Panc1 (cell line): Measurements from ENCODE around the gene SDK2. TPM values are rescaled to one million over a fixed set of nuclear protein-coding genes. Genes with fewer than 3 reads are reported as not detected.

Experiments used
- ATAC-seq: fragments of 200-7000 bp; cut with Tn5 transposase; 2 replicates; pipeline ENCODE4 v1.9.1; 2020; ENCODE audit warnings: mild to moderate bottlenecking, moderate library complexity
- BruUV-seq: library from RNA; stranded (reverse); fragments of 400-500 nt; replicated peaks from 2 replicates; lab custom pipeline; 2021; lab: Mats Ljungman, UMichigan
- CTCF ChIA-PET: fragments of 300-600 bp; sonication (Branson Sonifier 250); formaldehyde crosslinking; loops from one replicate; lab custom pipeline; 2022; ENCODE audit warnings: antibody characterized with exemption; lab: Charles Lee
- POLR2A ChIA-PET: fragments of 300-600 bp; sonication (Branson Sonifier 250); formaldehyde crosslinking; loops from one replicate; lab custom pipeline; 2022; ENCODE audit warnings: antibody characterized with exemption; lab: Charles Lee
- DNase-seq: peaks from one replicate; pipeline ENCODE4 v3.0.0-alpha.2; 2010; ENCODE audit warnings: low read depth, low spot score
- H3K27ac ChIP-seq: 2 replicates; pipeline ENCODE4 v1.5.1; 2011; ENCODE audit warnings: mild to moderate bottlenecking, low read length, inconsistent platforms
- H3K27me3 ChIP-seq: fragments of 200-500 bp; sonication (Bioruptor generic); 2 replicates; pipeline ENCODE4 v1.6.0; 2014; ENCODE audit warnings: low read length, inconsistent platforms; ENCODE audit not compliant: control insufficient read depth, insufficient read depth
- H3K36me3 ChIP-seq: fragments of 200-500 bp; sonication (Bioruptor generic); 2 replicates; pipeline ENCODE4 v1.5.1; 2014; ENCODE audit warnings: inconsistent platforms, mild to moderate bottlenecking, low read length, moderate library complexity; ENCODE audit not compliant: control insufficient read depth, insufficient read depth
- H3K4me1 ChIP-seq: 2 replicates; pipeline ENCODE4 v1.5.1; 2011; ENCODE audit warnings: inconsistent platforms, mild to moderate bottlenecking, low read length, moderate library complexity; ENCODE audit not compliant: control insufficient read depth, insufficient read depth
- H3K4me3 ChIP-seq, 2 experiments: 2 replicates each; pipeline ENCODE4 v1.5.1; 2011 to 2012; ENCODE audit warnings: low read depth in 2 of 2, low read length in 2 of 2, mild to moderate bottlenecking in 2 of 2, inconsistent platforms in 1 of 2, moderate library complexity in 1 of 2
- H3K9me3 ChIP-seq: fragments of 200-500 bp; sonication (Bioruptor generic); 2 replicates; pipeline ENCODE4 v1.5.1; 2014; ENCODE audit warnings: low read depth, mild to moderate bottlenecking, inconsistent platforms, low read length, moderate library complexity; ENCODE audit not compliant: control insufficient read depth, insufficient read depth
- POLR2AphosphoS5 ChIP-seq: IDR thresholded peaks from 2 replicates; pipeline ENCODE4 v1.6.1; 2012; ENCODE audit warnings: mild to moderate bottlenecking, low read depth, low read length, moderate library complexity
- SIN3A ChIP-seq: IDR thresholded peaks from 2 replicates; pipeline ENCODE4 v1.6.1; 2012; ENCODE audit warnings: low read depth, mild to moderate bottlenecking, low read length, moderate library complexity, borderline replicate concordance; ENCODE audit not compliant: insufficient read depth
- TCF7L2 ChIP-seq: IDR thresholded peaks from 2 replicates; pipeline ENCODE4 v1.6.1; 2011; ENCODE audit warnings: mild to moderate bottlenecking, low read depth, low read length, inconsistent platforms
- in situ Hi-C: cut with HindIII; loops from 2 replicates; pipeline ENCODE4 v1.10.0; 2016; ENCODE audit warnings: low sequenced_read_pairs, low pct_unique_long_range_greater_than_20kb
- intact Hi-C: fragments of 100-400 bp; cut with micrococcal nuclease; formaldehyde crosslinking; loops from one replicate; pipeline ENCODE4 v1.10.0; 2022; ENCODE audit not compliant: unreplicated experiment
- total RNA-seq: library from RNA; stranded (reverse); gene quantifications from one replicate; pipeline ENCODE4 v1.2.1, GENCODE V29; 2021; ENCODE audit not compliant: unreplicated experiment
- TF ChIP-seq, protein P1 (sequence below), 2 experiments: IDR thresholded peaks; 2 replicates each; pipeline ENCODE4 v1.6.1; 2011 to 2012; ENCODE audit warnings: low read depth in 2 of 2, control low read depth in 1 of 2, low read length in 1 of 2, mild to moderate bottlenecking in 1 of 2, moderate library complexity in 1 of 2; ENCODE audit not compliant: insufficient read depth in 1 of 2
- TF ChIP-seq, protein P2 (sequence below): fragments of 450-650 bp; IDR thresholded peaks from 2 replicates; pipeline ENCODE4 v1.5.1; 2017; ENCODE audit warnings: mild to moderate bottlenecking

Gene SDK2
- total RNA-seq, 1 experiment from 2014 or later = 0.41 TPM

DNA sequence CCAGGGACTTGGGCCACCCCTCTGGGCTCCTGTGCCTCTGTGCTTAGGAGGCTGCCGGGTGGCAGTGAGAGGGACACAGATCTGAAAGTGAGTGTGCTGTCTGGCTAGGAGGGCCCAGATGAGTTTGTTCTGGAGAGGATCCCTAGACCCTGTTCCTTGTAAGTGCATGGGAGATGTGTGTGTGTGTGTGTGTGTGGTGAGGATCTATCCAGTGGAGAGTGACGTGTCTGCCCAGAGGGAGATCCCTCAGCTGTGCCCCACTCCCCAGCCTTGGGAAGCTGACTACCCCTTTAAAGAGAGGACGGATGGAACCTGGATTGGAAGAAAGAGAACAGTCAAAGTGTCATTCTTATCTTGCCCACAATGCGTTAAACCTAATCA, 306.9 kb downstream of the SDK2 start:
- no peaks in the 10 kb centered on the region for H3K36me3 ChIP-seq
- H3K27me3 ChIP-seq = no peaks in the 10 kb centered on the region
- ATAC-seq (no peak), DNase-seq (no peak)
- POLR2A ChIA-PET = no interaction called here
- intact Hi-C loops (no loop called here), in situ Hi-C loops (no loop called here)
- CTCF ChIA-PET = no interaction called here
- no peaks in the 10 kb centered on the region for H3K9me3 ChIP-seq
- no TSS peak for BruUV-seq
- H3K27ac ChIP-seq = no peak overlapping the region
- TF ChIP-seq, protein P1, sequence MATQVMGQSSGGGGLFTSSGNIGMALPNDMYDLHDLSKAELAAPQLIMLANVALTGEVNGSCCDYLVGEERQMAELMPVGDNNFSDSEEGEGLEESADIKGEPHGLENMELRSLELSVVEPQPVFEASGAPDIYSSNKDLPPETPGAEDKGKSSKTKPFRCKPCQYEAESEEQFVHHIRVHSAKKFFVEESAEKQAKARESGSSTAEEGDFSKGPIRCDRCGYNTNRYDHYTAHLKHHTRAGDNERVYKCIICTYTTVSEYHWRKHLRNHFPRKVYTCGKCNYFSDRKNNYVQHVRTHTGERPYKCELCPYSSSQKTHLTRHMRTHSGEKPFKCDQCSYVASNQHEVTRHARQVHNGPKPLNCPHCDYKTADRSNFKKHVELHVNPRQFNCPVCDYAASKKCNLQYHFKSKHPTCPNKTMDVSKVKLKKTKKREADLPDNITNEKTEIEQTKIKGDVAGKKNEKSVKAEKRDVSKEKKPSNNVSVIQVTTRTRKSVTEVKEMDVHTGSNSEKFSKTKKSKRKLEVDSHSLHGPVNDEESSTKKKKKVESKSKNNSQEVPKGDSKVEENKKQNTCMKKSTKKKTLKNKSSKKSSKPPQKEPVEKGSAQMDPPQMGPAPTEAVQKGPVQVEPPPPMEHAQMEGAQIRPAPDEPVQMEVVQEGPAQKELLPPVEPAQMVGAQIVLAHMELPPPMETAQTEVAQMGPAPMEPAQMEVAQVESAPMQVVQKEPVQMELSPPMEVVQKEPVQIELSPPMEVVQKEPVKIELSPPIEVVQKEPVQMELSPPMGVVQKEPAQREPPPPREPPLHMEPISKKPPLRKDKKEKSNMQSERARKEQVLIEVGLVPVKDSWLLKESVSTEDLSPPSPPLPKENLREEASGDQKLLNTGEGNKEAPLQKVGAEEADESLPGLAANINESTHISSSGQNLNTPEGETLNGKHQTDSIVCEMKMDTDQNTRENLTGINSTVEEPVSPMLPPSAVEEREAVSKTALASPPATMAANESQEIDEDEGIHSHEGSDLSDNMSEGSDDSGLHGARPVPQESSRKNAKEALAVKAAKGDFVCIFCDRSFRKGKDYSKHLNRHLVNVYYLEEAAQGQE (IDR thresholded peaks at IDR 0.05; ENCODE audit: insufficient read depth in 1 of 2, low read depth in 2 of 2, low read length in 1 of 2) = no peak
- TF ChIP-seq SIN3A (no peak), POLR2AphosphoS5 (no peak), TCF7L2 (no peak)
- TF ChIP-seq, protein P2, sequence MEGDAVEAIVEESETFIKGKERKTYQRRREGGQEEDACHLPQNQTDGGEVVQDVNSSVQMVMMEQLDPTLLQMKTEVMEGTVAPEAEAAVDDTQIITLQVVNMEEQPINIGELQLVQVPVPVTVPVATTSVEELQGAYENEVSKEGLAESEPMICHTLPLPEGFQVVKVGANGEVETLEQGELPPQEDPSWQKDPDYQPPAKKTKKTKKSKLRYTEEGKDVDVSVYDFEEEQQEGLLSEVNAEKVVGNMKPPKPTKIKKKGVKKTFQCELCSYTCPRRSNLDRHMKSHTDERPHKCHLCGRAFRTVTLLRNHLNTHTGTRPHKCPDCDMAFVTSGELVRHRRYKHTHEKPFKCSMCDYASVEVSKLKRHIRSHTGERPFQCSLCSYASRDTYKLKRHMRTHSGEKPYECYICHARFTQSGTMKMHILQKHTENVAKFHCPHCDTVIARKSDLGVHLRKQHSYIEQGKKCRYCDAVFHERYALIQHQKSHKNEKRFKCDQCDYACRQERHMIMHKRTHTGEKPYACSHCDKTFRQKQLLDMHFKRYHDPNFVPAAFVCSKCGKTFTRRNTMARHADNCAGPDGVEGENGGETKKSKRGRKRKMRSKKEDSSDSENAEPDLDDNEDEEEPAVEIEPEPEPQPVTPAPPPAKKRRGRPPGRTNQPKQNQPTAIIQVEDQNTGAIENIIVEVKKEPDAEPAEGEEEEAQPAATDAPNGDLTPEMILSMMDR = no peak
- H3K4me3 ChIP-seq = no peak overlapping the region
- peaks cover 14% of the 10 kb centered on the region for H3K4me1 ChIP-seq

DNA sequence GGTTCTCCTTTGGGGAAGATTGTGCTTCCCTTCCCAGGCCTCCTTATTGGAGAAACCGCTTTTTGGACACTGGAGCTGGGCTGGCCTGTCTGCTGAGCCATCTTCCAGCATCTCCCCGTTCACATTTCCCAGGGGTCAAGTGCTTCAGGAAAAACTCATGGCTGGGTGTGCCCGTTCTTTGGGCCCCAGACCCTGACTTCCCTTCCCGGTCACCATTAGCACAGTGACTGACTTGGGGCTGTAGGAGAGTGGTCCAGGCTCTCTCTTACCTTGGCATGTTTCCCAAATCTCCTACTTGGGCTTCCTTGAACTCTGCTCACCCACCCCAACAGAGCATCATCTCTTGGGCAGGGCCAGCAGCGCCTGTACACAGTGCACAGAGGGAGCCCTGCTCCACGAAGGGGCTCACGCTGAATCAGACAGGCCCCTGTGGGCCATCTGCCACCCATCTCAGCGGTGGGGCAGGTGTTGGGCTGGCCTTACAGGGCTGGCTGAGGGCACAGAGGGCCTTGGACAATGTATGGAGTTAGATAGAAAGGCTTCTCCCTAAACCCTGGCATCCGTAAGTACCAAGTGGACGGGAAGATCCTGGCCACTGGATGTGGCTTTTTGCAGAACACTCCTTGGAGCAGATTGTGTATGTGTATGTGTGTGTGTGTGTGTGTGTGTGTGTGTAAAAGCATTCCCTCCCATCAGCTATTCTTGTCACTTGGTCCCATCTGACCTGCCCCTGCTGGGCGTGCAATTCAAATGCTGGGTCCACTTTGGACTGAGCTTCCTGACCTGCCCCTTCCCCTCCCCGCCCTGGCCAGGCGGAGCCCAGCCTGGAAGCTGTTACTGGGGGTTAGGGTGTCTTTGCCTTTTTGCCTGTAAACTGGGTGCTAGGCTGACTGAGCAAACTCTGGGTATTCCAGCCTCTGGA, 307.6 kb downstream of the SDK2 start:
- H3K4me3 ChIP-seq = no peak overlapping the region
- H3K27me3 ChIP-seq = no peaks in the 10 kb centered on the region
- no peaks in the 10 kb centered on the region for H3K36me3 ChIP-seq
- in situ Hi-C loops (no loop called here), intact Hi-C loops (no loop called here)
- ATAC-seq = no peak
- BruUV-seq = no TSS peak
- ChIA-PET CTCF (no interaction called here), POLR2A (interaction anchor here (0.6 kb wide), 1 partner anchor 569 kb away, joined by 9 read pairs; no protein-coding TSS in a partner anchor)
- TF ChIP-seq, protein P2 = no peak
- TF ChIP-seq, protein P1 (IDR thresholded peaks at IDR 0.05; ENCODE audit: insufficient read depth in 1 of 2, low read depth in 2 of 2, low read length in 1 of 2) = no peak
- TF ChIP-seq POLR2AphosphoS5 = no peak
- TF ChIP-seq SIN3A = no peak
- no peak for TF ChIP-seq TCF7L2
- H3K4me1 ChIP-seq = peaks cover 8% of the 10 kb centered on the region
- no peak for DNase-seq
- no peaks in the 10 kb centered on the region for H3K9me3 ChIP-seq
- no peak overlapping the region for H3K27ac ChIP-seq
